ENCODE results near the gene WBP2. TPM values are rescaled to one million over a fixed set of nuclear protein-coding genes. Genes with fewer than 3 reads are reported as not detected.
A peak's percentile ranks its signal among the peaks of the same experiment; 100 is the strongest.

The WBP2 gene
- total and polyA plus RNA-seq, 2 of the 13 experiments (the other 11 are each of a cell fraction or from before 2014, with no cell fraction given): 29.2 to 29.5 TPM

DNA sequence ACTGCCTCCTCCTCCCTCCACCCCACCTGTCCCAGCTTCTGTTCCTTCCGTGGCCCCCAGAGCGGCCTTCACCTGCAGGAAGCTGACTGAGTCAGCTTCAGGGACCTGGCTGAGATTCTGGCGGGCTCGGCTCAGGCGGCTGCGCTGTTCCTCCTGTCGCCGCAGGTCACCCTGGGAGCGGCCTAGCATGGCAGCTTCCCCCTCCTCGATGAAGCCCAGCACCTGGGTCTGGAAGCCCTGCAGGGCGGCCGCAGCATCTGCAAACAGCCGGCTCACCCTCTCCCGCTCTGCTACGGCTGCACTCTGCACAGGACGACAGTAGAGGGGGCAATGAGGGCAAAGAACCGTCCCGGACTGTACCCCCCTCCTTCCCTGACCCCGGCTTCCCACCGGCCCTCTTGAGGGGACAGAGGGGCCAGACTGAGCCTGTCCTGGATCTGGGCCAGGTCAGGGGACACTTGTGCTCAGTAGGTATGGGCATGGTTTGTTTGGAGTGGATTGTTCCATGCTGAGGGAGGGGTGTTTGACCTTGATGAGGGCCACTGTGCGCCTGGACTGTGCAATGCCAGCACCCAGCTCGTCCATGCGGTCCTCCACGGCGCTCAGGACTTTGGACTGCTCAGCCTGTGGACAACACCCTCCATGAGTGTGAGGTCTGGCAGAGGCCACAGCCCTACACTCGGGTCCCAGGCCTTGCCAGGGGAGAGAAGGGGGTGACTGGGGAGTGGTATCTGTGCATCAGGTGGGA is 21.2 kb upstream of the WBP2 start (continued):
- TF ChIP-seq, protein P1, sequence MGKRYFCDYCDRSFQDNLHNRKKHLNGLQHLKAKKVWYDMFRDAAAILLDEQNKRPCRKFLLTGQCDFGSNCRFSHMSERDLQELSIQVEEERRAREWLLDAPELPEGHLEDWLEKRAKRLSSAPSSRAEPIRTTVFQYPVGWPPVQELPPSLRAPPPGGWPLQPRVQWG (CRISPR knock-in tag; IDR thresholded peaks at IDR 0.05; ENCODE audit: borderline replicate concordance, low read depth): no peak
- no peak; the same call in 1 of the 2 replicates for TF ChIP-seq ZNF790 (CRISPR knock-in tag; IDR thresholded peaks at IDR 0.05; ENCODE audit: borderline replicate concordance)
- TF ChIP-seq, protein P2, sequence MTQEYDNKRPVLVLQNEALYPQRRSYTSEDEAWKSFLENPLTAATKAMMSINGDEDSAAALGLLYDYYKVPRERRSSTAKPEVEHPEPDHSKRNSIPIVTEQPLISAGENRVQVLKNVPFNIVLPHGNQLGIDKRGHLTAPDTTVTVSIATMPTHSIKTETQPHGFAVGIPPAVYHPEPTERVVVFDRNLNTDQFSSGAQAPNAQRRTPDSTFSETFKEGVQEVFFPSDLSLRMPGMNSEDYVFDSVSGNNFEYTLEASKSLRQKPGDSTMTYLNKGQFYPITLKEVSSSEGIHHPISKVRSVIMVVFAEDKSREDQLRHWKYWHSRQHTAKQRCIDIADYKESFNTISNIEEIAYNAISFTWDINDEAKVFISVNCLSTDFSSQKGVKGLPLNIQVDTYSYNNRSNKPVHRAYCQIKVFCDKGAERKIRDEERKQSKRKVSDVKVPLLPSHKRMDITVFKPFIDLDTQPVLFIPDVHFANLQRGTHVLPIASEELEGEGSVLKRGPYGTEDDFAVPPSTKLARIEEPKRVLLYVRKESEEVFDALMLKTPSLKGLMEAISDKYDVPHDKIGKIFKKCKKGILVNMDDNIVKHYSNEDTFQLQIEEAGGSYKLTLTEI (CRISPR knock-in tag; conservative IDR thresholded peaks at IDR 0.05): no peak
- TF ChIP-seq ZNF660 (CRISPR knock-in tag; IDR thresholded peaks at IDR 0.05; ENCODE audit: borderline replicate concordance, low read depth): no peak; the same call in 1 of the 2 replicates
- TF ChIP-seq ZBTB49 (CRISPR knock-in tag; IDR thresholded peaks at IDR 0.05; ENCODE audit: borderline replicate concordance): 0 out of 2 replicates have a peak, but pooled peaks have one; percentile 10
- TF ChIP-seq, protein P3, sequence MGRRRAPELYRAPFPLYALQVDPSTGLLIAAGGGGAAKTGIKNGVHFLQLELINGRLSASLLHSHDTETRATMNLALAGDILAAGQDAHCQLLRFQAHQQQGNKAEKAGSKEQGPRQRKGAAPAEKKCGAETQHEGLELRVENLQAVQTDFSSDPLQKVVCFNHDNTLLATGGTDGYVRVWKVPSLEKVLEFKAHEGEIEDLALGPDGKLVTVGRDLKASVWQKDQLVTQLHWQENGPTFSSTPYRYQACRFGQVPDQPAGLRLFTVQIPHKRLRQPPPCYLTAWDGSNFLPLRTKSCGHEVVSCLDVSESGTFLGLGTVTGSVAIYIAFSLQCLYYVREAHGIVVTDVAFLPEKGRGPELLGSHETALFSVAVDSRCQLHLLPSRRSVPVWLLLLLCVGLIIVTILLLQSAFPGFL (CRISPR knock-in tag; IDR thresholded peaks at IDR 0.05): no peak
- TF ChIP-seq FOXK1 (CRISPR knock-in tag; IDR thresholded peaks at IDR 0.05; ENCODE audit: borderline replicate concordance, low read depth): peak; percentile 92; the same call in 1 of the 2 replicates
- no peak for TF ChIP-seq MAFK (conservative IDR thresholded peaks at IDR 0.05 in 1 of 2, IDR thresholded peaks at IDR 0.05 in 1 of 2; ENCODE audit: low read length in 2 of 2)
- TF ChIP-seq, protein P4, sequence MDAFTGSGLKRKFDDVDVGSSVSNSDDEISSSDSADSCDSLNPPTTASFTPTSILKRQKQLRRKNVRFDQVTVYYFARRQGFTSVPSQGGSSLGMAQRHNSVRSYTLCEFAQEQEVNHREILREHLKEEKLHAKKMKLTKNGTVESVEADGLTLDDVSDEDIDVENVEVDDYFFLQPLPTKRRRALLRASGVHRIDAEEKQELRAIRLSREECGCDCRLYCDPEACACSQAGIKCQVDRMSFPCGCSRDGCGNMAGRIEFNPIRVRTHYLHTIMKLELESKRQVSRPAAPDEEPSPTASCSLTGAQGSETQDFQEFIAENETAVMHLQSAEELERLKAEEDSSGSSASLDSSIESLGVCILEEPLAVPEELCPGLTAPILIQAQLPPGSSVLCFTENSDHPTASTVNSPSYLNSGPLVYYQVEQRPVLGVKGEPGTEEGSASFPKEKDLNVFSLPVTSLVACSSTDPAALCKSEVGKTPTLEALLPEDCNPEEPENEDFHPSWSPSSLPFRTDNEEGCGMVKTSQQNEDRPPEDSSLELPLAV (CRISPR knock-in tag; conservative IDR thresholded peaks at IDR 0.05; ENCODE audit: low read depth): no peak
- TF ChIP-seq CBX2 (IDR thresholded peaks at IDR 0.05; ENCODE audit: low read depth, low read length): no peak
- no peak for TF ChIP-seq CBX2 (CRISPR knock-in tag; IDR thresholded peaks at IDR 0.05; ENCODE audit: low read depth)
- no peak for TF ChIP-seq IKZF4 (CRISPR knock-in tag; IDR thresholded peaks at IDR 0.05; ENCODE audit: borderline replicate concordance, low read depth, not compliant biosample characterization)
- peak; percentile 70; the same call in 1 of the 2 replicates for TF ChIP-seq ZNF33B (CRISPR knock-in tag; IDR thresholded peaks at IDR 0.05)
- no peak for TF ChIP-seq NCOA5 (CRISPR knock-in tag; IDR thresholded peaks at IDR 0.05)
- TF ChIP-seq HDAC2 (CRISPR knock-in tag; IDR thresholded peaks at IDR 0.05): peak; percentile 93
- TF ChIP-seq KDM1A (CRISPR knock-in tag; IDR thresholded peaks at IDR 0.05): no peak; the same call in none of the 2 replicates
- peak; percentile 84; the same call in 1 of the 2 replicates for TF ChIP-seq ZNF441 (CRISPR knock-in tag; IDR thresholded peaks at IDR 0.05; ENCODE audit: borderline replicate concordance)
- TF ChIP-seq ZNF773 (CRISPR knock-in tag; IDR thresholded peaks at IDR 0.05; ENCODE audit: borderline replicate concordance): 0 out of 2 replicates have a peak, but pooled peaks have one; percentile 64
- peak; percentile 94 for TF ChIP-seq ZNF792 (CRISPR knock-in tag; IDR thresholded peaks at IDR 0.05)
- TF ChIP-seq E2F5 (CRISPR knock-in tag; conservative IDR thresholded peaks at IDR 0.05): 0 out of 2 replicates have a peak, but pooled peaks have one; percentile 20

All from HepG2 (cell line).